Ishikawa (cell line): ENCODE data around the gene MRPS10.

Experiments
- CEBPB ChIP-seq: IDR thresholded peaks from 2 replicates; pipeline ENCODE4 v1.6.1; 2012
- CREB1 ChIP-seq: IDR thresholded peaks from 2 replicates; pipeline ENCODE4 v1.6.1; 2012; ENCODE audit warnings: low read depth
- EGR1 ChIP-seq: IDR thresholded peaks from 2 replicates; pipeline ENCODE4 v1.6.1; 2012
- NFIC ChIP-seq: IDR thresholded peaks from 2 replicates; pipeline ENCODE4 v1.6.1; 2012
- RAD21 ChIP-seq: IDR thresholded peaks from 2 replicates; pipeline ENCODE4 v1.6.1; 2012; ENCODE audit warnings: low read depth
- YY1 ChIP-seq: IDR thresholded peaks from 2 replicates; pipeline ENCODE4 v1.6.1; 2012; ENCODE audit warnings: low read depth

DNA sequence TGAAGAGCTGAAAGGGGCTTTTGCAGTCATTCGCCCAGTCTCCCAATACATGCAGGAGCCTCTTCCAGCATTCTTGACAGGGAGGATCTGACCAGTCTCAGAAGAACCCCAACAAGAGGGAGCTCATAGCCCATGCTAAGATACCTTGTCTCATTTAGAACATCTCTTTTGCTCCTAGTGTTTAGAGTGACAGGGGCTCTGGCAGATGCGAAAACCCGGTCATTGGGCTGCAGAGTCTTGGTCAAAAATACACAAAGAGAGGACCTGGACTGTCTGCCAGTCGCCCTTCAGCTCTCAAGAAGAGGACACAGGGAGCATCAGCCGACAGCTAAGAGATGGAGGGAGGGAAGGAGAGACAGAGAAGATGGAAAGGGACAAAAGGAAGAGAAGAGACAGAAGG is 23.6 kb downstream of the MRPS10 start:
- TF ChIP-seq YY1 = no peak
- no peak for TF ChIP-seq CREB1
- no peak for TF ChIP-seq RAD21
- TF ChIP-seq EGR1 = no peak
- no peak for TF ChIP-seq NFIC
- TF ChIP-seq CEBPB = no peak
